Ovary (tissue), 9 donors: Measurements from ENCODE around the gene AOPEP. TPM values are rescaled to one million over a fixed set of nuclear protein-coding genes. Genes with fewer than 3 reads are reported as not detected.

ENCODE experiments used
- DNase-seq, 5 donors: peaks; one replicate each; pipeline ENCODE4 v3.0.0-alpha.2; 2019 to 2020
- H3K27ac ChIP-seq, 2 donors: fragments of 200-600 bp; one replicate each; pipeline versions ENCODE4 v1.5.1 to v1.8.0; 2019 to 2022
- H3K27me3 ChIP-seq: fragments of 200-600 bp; one replicate; pipeline ENCODE4 v1.8.0; 2022
- H3K36me3 ChIP-seq: fragments of 200-600 bp; sonication (generic); one replicate; pipeline ENCODE4 v1.5.1; 2019
- H3K4me1 ChIP-seq: one replicate; pipeline ENCODE4 v1.8.1; 2013; ENCODE audit warnings: mild to moderate bottlenecking, moderate library complexity; ENCODE audit not compliant: insufficient read depth
- H3K4me3 ChIP-seq: fragments of 200-600 bp; sonication (generic); one replicate; pipeline ENCODE4 v1.5.1; 2017
- H3K9me3 ChIP-seq, 2 donors: fragments of 200-600 bp in 1 of 2; sonication (generic) in 1 of 2; one replicate each; pipeline versions ENCODE4 v1.5.1 to v1.8.1; 2013 to 2019; ENCODE audit warnings: mild to moderate bottlenecking in 1 of 2, moderate library complexity in 1 of 2
- CTCF ChIP-seq, 3 donors: fragments of 450-650 bp in 2 of 3; fragments of 200-600 bp in 1 of 3; IDR thresholded peaks; one replicate each; pipeline versions ENCODE4 v1.5.1 to v1.8.0; 2016 to 2022; ENCODE audit warnings: antibody characterized with exemption in 3 of 3, mild to moderate bottlenecking in 1 of 3
- EP300 ChIP-seq: sonication (generic); formaldehyde crosslinking; IDR thresholded peaks from one replicate; pipeline ENCODE4 v1.6.1; 2017; ENCODE audit warnings: antibody characterized with exemption
- POLR2A ChIP-seq: fragments of 450-650 bp; IDR thresholded peaks from one replicate; pipeline ENCODE4 v1.6.1; 2017; ENCODE audit warnings: antibody characterized with exemption, mild to moderate bottlenecking, moderate library complexity
- WGBS, 3 donors: extraction: QIAGEN DNeasy Blood & Tissue Kit in 1 of 3; methylation state at CpG; one replicate each; pipeline versions ENCODE4 v1.1.5 to v1.1.7; 2013 to 2017; 5-methylcytosine and 5-hydroxymethylcytosine counted together
- intact Hi-C, 4 donors: fragments of 100-400 bp; cut with DNase I; formaldehyde crosslinking; loops; one replicate each; pipeline versions ENCODE4 v1.11.0 to v1.15.1; 2022 to 2023
- polyA plus RNA-seq, 2 donors: library from polyadenylated mRNA; stranded (reverse); fragments of 200-250 nt in 1 of 2; fragments of 350-450 nt in 1 of 2; fragmentation: Illumina TruSeq in 1 of 2; extraction: RNeasy Lipid Tissue Mini Kit (QIAGEN cat#74804) in 1 of 2; gene quantifications; one replicate each; pipeline ENCODE4 v1.2.3, GENCODE V29; 2013 to 2014
- total RNA-seq, 7 donors: library from RNA; depleted of rRNA in 2 of 7; stranded (reverse); fragments of >200 nt in 2 of 7; fragmentation: NEBNext Ultra II Directional in 3 of 7; extraction: Animal tissue kit (Norgen Biotek cat#: 25700) in 3 of 7; gene quantifications; one replicate each; pipeline versions ENCODE4 v1.1.0 to v1.2.4, GENCODE V29; 2016 to 2023
- donor health status: DM: no; HTN: no; CAD: no; lungs with moderate emphysema.
- donor health status: DM: no; HTN: no; CAD: no.
- donor health status: Bipolar disorder and iron deficiency.
- donor health status: DM: yes; HTN: yes; CAD: no.
- donor health status: DM: no; HTN: no; CAD: no.
- donor health status: DM: yes; HTN: yes; CAD: no.

AOPEP gene
- total and polyA plus RNA-seq, 9 donors, result 40.0 to 141 (median 82.1) TPM

GRCh38 chr9:94743035-94743954 is 16.8 kb downstream of the AOPEP start:
- DNase-seq, result no peak
- Histone ChIP-seq H3K27me3 (no peaks in the 10 kb centered on the region), H3K4me1 (peaks cover 4% of the 10 kb centered on the region), H3K27ac (no peak overlapping the region), H3K4me3 (no peak overlapping the region), H3K9me3 (no peaks in the 10 kb centered on the region), H3K36me3 (no peaks in the 10 kb centered on the region)
- no peak for TF ChIP-seq CTCF (IDR thresholded peaks at IDR 0.05)
- intact Hi-C loops, result no loop called here
- 56 to 70% (median 65%) methylated on average over 6 of the region's 6 CpGs for WGBS, 3 donors

- DNase-seq, result no peak
- H3K36me3 ChIP-seq, result no peaks in the 10 kb centered on the region
- intact Hi-C loops, result no loop called here
- H3K4me3 ChIP-seq, result no peak overlapping the region
- WGBS, 3 donors, result 96 to 97% (median 96%) methylated on average over 8 of the region's 8 CpGs
- TF ChIP-seq POLR2A, result no peak
- TF ChIP-seq EP300, result no peak
- no peak for TF ChIP-seq CTCF (IDR thresholded peaks at IDR 0.05)
- H3K4me1 ChIP-seq, result peaks cover 1% of the 10 kb centered on the region
- H3K9me3 ChIP-seq, result no peaks in the 10 kb centered on the region
- H3K27ac ChIP-seq, result no peak overlapping the region
- no peaks in the 10 kb centered on the region for H3K27me3 ChIP-seq
These were observed 19.5 kb downstream of the AOPEP start for GRCh38 chr9:94745806-94746540.

GRCh38 chr9:94746541-94747370 is 20.3 kb downstream of the AOPEP start:
- Histone ChIP-seq H3K36me3 (no peaks in the 10 kb centered on the region), H3K27me3 (no peaks in the 10 kb centered on the region), H3K27ac (no peak overlapping the region), H3K9me3 (no peaks in the 10 kb centered on the region), H3K4me1 (peaks cover 1% of the 10 kb centered on the region), H3K4me3 (no peak overlapping the region)
- 83 to 91% (median 87%) methylated on average over 4 of the region's 4 CpGs for WGBS, 3 donors
- intact Hi-C loops, result no loop called here
- TF ChIP-seq CTCF (IDR thresholded peaks at IDR 0.05) (no peak), EP300 (no peak), POLR2A (no peak)
- DNase-seq, result no peak

- no peak for TF ChIP-seq EP300
- no peak for TF ChIP-seq CTCF (IDR thresholded peaks at IDR 0.05)
- TF ChIP-seq POLR2A, result no peak
- Histone ChIP-seq H3K4me1 (no peaks in the 10 kb centered on the region), H3K27ac (no peak overlapping the region), H3K4me3 (no peak overlapping the region), H3K36me3 (no peaks in the 10 kb centered on the region), H3K27me3 (no peaks in the 10 kb centered on the region), H3K9me3 (no peaks in the 10 kb centered on the region)
- intact Hi-C loops, result no loop called here
- WGBS, 3 donors, result 90 to 93% (median 92%) methylated on average over 4 of the region's 4 CpGs
- DNase-seq, result no peak
These were observed 28.5 kb downstream of the AOPEP start for GRCh38 chr9:94754976-94755475.
